T-helper 2 cell treated with Interferon-gamma antibody and Interleukin-4, amounts not matched to agents 100 ng/mL and 5 ng/mL, for 36 hours (primary cell): ENCODE results near the gene C3orf52. TPM values are rescaled to one million over a fixed set of nuclear protein-coding genes. Genes with fewer than 3 reads are reported as not detected.

Experiments
- intact Hi-C: fragments of 100-400 bp; cut with micrococcal nuclease; formaldehyde crosslinking; loops from one replicate; pipeline ENCODE4 v1.15.1; 2023
- total RNA-seq: library from RNA; stranded (reverse); gene quantifications from 2 replicates; pipeline ENCODE4 v1.2.3, GENCODE V29; 2022

Gene C3orf52
- total RNA-seq, 1 donor from 2014 or later = 9.0 TPM

DNA sequence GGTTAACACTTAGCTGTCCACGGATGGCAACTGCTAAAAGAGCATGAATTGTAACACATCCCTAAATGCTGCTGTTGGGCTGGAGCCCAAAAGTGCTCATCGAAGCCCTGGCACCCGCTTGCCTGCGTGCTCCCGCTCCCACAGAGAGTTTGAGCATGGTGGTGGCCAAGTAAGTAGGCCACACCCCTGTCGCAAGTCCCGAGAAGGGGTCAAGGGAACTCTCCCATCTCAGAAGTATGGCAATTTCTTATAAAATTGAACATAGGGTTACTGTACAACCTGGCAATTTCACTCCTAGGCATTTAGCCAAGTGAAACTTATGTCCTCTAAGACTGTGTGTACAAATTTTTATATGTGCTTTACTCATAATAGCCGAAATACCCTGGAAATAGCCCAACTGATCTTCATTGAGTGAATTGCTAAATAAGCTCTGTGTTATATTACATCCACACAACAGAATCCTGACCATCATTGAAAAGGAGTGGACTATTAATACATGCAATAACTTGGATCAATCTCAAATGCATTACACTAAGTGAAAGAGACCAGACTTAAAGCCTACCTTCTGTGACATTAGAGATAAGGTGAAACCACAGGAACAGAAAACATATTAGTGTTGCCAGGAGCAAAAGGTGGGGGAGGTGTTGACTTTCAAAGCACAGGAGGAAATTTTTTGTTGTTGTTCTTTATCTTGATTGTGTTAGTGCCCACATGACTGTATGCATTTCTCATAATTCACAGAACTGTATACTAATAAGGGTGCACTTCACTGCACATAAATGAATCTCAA lies 48.3 kb downstream of the C3orf52 start:
- intact Hi-C loops = loop anchor here (2.0 to 10.0 kb wide), 6 partner anchors 14 to 840 kb away; partner anchors contain the start of gene CD200R1

- intact Hi-C loops = loop anchor here (2.0 to 10.0 kb wide), 4 partner anchors 161 to 839 kb away; partner anchors contain the start of gene CD200R1
These were observed 49.9 kb downstream of the C3orf52 start for GRCh38 chr3:112136046-112136445.

DNA sequence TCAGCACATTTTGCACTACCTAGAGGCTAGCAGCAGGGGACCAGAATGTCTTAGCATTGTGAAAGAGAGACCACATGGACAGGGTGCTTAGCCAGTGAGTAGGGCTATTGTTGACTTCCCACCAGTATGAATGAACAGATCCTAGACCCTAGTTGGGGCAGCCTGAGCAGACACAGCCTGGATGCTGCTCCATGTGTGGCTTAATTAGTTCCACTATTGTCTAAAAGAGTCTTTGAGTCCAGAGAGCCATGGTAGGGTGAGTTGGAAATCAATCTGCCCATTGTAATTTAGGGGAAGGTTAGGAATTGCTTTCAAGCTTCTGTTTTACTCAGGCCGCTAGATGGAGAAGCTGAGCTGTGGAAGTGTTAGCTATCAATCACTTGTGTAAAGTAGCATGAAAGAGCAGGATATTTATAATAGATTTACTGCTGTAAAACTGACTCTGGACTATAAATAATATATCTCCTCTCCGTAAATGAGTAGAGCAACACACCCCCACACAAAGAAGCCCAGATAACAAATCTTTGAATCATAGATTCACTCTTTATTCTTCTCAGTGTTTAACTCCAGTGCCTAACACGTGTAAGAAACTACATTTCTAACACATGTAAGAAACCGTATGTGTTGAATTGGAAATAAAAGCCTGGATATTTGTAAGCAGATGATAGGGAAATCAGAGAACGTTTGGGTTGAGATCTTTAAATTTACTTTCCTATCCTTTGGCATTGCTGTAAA lies 50.9 kb downstream of the C3orf52 start:
- intact Hi-C loops = loop anchor here (1.0 to 10.0 kb wide), 5 partner anchors 8 to 838 kb away; partner anchors contain the start of gene CD200R1

GRCh38 chr3:112137781-112138180 lies 51.6 kb downstream of the C3orf52 start:
- intact Hi-C loops = loop anchor here (1.0 to 10.0 kb wide), 5 partner anchors 8 to 837 kb away; partner anchors contain the start of gene CD200R1

GRCh38 chr3:112138219-112138969 lies 52.2 kb downstream of the C3orf52 start:
- intact Hi-C loops = loop anchor here (5.0 to 10.0 kb wide), 3 partner anchors 159 to 836 kb away; partner anchors contain the start of gene CD200R1

DNA sequence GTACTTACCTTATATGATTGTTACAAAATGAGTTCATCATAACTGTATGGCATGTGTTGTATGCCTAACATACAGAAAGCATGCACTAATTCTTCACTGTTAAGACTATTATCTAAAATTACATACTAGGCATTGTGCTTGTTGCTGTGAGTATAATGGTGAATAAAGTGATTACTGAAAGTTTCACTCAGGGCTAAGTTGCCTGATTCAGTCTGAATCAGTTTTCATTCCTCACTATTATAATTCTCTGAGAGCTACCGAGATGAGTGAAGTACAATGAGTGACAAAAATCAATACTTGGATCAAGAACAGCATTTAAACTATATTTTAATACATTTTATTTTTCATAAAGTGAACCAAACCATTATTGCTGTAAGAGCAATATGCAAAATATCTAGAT lies 54.4 kb downstream of the C3orf52 start:
- intact Hi-C loops = no loop called here

DNA sequence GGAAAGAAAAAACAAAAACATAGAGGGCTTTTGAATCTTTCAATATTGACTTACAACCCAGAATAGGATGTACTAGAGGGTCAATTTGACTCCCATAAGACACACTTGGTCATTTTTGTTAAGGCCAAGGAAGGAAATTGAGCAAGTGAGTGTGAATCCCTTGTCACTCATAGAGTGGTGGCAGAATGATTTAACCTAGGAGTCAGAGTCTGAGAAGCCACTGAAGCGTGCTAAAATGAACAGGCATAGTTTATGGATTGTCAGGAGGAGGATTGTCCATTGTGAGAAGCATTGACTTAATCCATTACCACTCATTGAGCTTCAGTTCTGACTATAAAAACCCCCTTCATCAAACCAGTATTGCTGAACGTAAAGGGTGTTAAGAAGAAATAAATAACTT lies 55.1 kb downstream of the C3orf52 start:
- intact Hi-C loops = no loop called here

GRCh38 chr3:112143251-112143650 lies 57.1 kb downstream of the C3orf52 start:
- intact Hi-C loops = no loop called here

GRCh38 chr3:112143689-112144088 lies 57.5 kb downstream of the C3orf52 start:
- intact Hi-C loops = no loop called here

DNA sequence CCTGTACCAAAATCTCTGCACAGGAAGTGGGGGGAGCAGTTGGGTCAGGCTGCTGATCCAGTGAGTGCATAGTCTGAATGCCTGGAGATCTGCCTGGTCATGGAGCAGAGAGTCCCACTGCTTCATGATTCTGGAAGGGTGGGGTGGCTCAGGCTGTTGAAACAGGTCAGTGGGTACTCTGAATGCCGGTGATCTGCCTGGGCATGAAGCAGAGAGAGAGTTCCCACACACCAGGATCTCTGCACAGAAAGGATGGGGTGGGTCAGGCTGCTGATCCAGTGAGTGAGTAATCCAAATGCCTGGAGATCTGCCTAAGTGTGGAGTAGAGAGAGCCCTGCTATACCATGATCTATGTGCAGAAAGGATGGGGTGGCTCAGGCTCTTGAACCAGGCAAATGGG lies 62.9 kb downstream of the C3orf52 start:
- intact Hi-C loops = no loop called here

- intact Hi-C loops = no loop called here
These were observed 81.6 kb downstream of the C3orf52 start for GRCh38 chr3:112167758-112168157.

Other genes with a start within 250 kb of the C3orf52 start
- 2.4 and 3.7 TPM in 2 replicates for gene PHLDB2, start 227.1 kb upstream of the C3orf52 start, total RNA-seq
- gene ABHD10, start 107.4 kb upstream of the C3orf52 start, total RNA-seq = 31.2 and 35.8 TPM in 2 replicates
- gene TAGLN3, start 87.5 kb upstream of the C3orf52 start, total RNA-seq = 0.32 TPM in 1 of 2 replicates, not detected in the other
- gene TMPRSS7, start 51.7 kb upstream of the C3orf52 start, total RNA-seq = not detected in 2 replicates
- gene GCSAM, start 46.9 kb downstream of the C3orf52 start, total RNA-seq = 2.3 and 2.8 TPM in 2 replicates
- gene SLC9C1, start 207.8 kb downstream of the C3orf52 start, total RNA-seq = not detected in 2 replicates
- 9.4 and 10.4 TPM in 2 replicates for gene CD200, start 246.8 kb downstream of the C3orf52 start, total RNA-seq